IPS DF 6.9 (cell line): ENCODE results near the gene CYYR1.

Experiments
- DNase-seq: peaks from one replicate; pipeline ENCODE4 v3.0.0-alpha.2; 2013; ENCODE audit warnings: low read depth, low spot score
- H3K27ac ChIP-seq: one replicate; pipeline ENCODE4 v1.5.1; 2013; ENCODE audit warnings: low read length, control low read depth
- H3K27me3 ChIP-seq: 2 replicates; pipeline ENCODE4 v1.6.1; 2013; ENCODE audit warnings: mild to moderate bottlenecking, low read length; ENCODE audit not compliant: control insufficient read depth, insufficient read depth
- H3K36me3 ChIP-seq: 2 replicates; pipeline ENCODE4 v1.6.1; 2013; ENCODE audit warnings: low read length; ENCODE audit not compliant: control insufficient read depth, insufficient read depth
- H3K4me1 ChIP-seq: 2 replicates; pipeline ENCODE4 v1.6.1; 2013; ENCODE audit warnings: low read length; ENCODE audit not compliant: control insufficient read depth, insufficient read depth
- H3K4me3 ChIP-seq: 2 replicates; pipeline ENCODE4 v1.5.1; 2013; ENCODE audit warnings: mild to moderate bottlenecking, low read length
- H3K9me3 ChIP-seq: 2 replicates; pipeline ENCODE4 v1.6.1; 2013; ENCODE audit warnings: low read length, inconsistent platforms; ENCODE audit not compliant: control insufficient read depth, insufficient read depth
- WGBS: extraction: QIAGEN DNeasy Blood & Tissue Kit; methylation state at CpG from one replicate; pipeline ENCODE4 v1.1.7; 2013; ENCODE audit warnings: mixed read lengths, missing lambda C conversion rate; ENCODE audit not compliant: insufficient read length, insufficient coverage; 5-methylcytosine and 5-hydroxymethylcytosine counted together

CYYR1 gene

GRCh38 chr21:26421724-26422123, 151.4 kb downstream of the CYYR1 start:
- Histone ChIP-seq H3K4me3 (no peak overlapping the region), H3K27me3 (no peaks in the 10 kb centered on the region), H3K4me1 (no peaks in the 10 kb centered on the region), H3K27ac (no peak overlapping the region), H3K36me3 (no peaks in the 10 kb centered on the region), H3K9me3 (no peaks in the 10 kb centered on the region)
- DNase-seq: no peak
- WGBS: no CpG with 5 or more reads among the region's 1 CpG
